H1 (cell line): ENCODE measurements around the gene SOCS3. TPM values are rescaled to one million over a fixed set of nuclear protein-coding genes. Genes with fewer than 3 reads are reported as not detected.

Experiments used
- CTCF ChIA-PET: fragments of 300-600 bp; sonication (Branson Sonifier 250); formaldehyde crosslinking; loops from one replicate; lab custom pipeline; 2021; ENCODE audit not compliant: partially characterized antibody; lab: Charles Lee
- POLR2A ChIA-PET: fragments of 300-600 bp; sonication (Branson Sonifier 250); formaldehyde crosslinking; loops from one replicate; lab custom pipeline; 2021; ENCODE audit warnings: inconsistent platforms; ENCODE audit not compliant: partially characterized antibody; lab: Charles Lee
- DNase-seq, 2 experiments: peaks; one replicate each; pipeline versions ENCODE4 v3.0.0 to v3.0.0-alpha.2; 2010 to 2022; ENCODE audit warnings: low spot score in 2 of 2, low read depth in 1 of 2, mixed read lengths in 1 of 2
- FAIRE-seq: peaks from 2 replicates; lab custom pipeline; 2011; peaks lifted over from hg19 to GRCh38; lab: Jason Lieb, UNC
- H2AFZ ChIP-seq: 2 replicates; pipeline ENCODE4 v1.8.1; 2012; ENCODE audit warnings: low read length, inconsistent platforms
- H2AK5ac ChIP-seq: 2 replicates; pipeline ENCODE4 v1.6.1; 2013; ENCODE audit warnings: low read depth, low read length
- H2BK120ac ChIP-seq: replicated peaks from 2 replicates; pipeline ENCODE3; 2013; ENCODE audit warnings: low read depth, low read length, inconsistent platforms
- H2BK12ac ChIP-seq: 2 replicates; pipeline ENCODE4 v1.6.1; 2013; ENCODE audit warnings: low read depth, low read length
- H2BK15ac ChIP-seq: 2 replicates; pipeline ENCODE4 v1.6.1; 2013; ENCODE audit warnings: low read length
- H2BK20ac ChIP-seq: 2 replicates; pipeline ENCODE4 v1.6.1; 2013; ENCODE audit warnings: low read length
- H2BK5ac ChIP-seq: 2 replicates; pipeline ENCODE4 v1.6.1; 2013; ENCODE audit warnings: low read depth, low read length
- H3K14ac ChIP-seq: 2 replicates; pipeline ENCODE4 v1.6.1; 2013; ENCODE audit warnings: inconsistent platforms; ENCODE audit not compliant: insufficient read length
- H3K18ac ChIP-seq: 2 replicates; pipeline ENCODE4 v1.6.1; 2013; ENCODE audit warnings: low read length; ENCODE audit errors: extremely low read depth
- H3K23ac ChIP-seq: 2 replicates; pipeline ENCODE4 v1.6.1; 2013; ENCODE audit warnings: inconsistent platforms; ENCODE audit not compliant: insufficient read length
- H3K23me2 ChIP-seq: 2 replicates; pipeline ENCODE4 v1.6.1; 2013; ENCODE audit warnings: low read depth, low read length
- H3K27ac ChIP-seq: 2 replicates; pipeline ENCODE4 v1.6.1; 2011; ENCODE audit warnings: low read depth, low read length, inconsistent platforms
- H3K27me3 ChIP-seq, 4 experiments: replicated peaks in 1 of 4; 1 replicate in 1 of 4; 2 replicates in 3 of 4; pipeline versions ENCODE4 v1.6.1 to v1.8.1; 2011 to 2013; ENCODE audit warnings: low read length in 3 of 4, mild to moderate bottlenecking in 3 of 4, inconsistent platforms in 2 of 4, mixed read lengths in 2 of 4, moderate library complexity in 1 of 4; ENCODE audit not compliant: control insufficient read depth in 3 of 4, insufficient read depth in 3 of 4; ENCODE audit errors: extremely low read depth in 1 of 4
- H3K36me3 ChIP-seq, 4 experiments: 2 replicates each; pipeline versions ENCODE4 v1.6.1 to v1.8.1; 2011 to 2013; ENCODE audit warnings: mild to moderate bottlenecking in 4 of 4, low read length in 3 of 4, moderate library complexity in 2 of 4, control low read depth in 1 of 4, inconsistent platforms in 1 of 4; ENCODE audit not compliant: insufficient read depth in 4 of 4, control insufficient read depth in 2 of 4
- H3K4ac ChIP-seq: replicated peaks from 2 replicates; pipeline ENCODE3; 2013; ENCODE audit warnings: low read length, low read depth, mixed read lengths, inconsistent platforms; ENCODE audit not compliant: insufficient read length
- H3K4me1 ChIP-seq, 4 experiments: replicated peaks in 1 of 4; 1 replicate in 1 of 4; 2 replicates in 3 of 4; pipeline versions ENCODE4 v1.6.1 to v1.8.1; 2011 to 2013; ENCODE audit warnings: low read length in 3 of 4, inconsistent platforms in 2 of 4, mixed read lengths in 1 of 4; ENCODE audit not compliant: insufficient read depth in 4 of 4, control insufficient read depth in 3 of 4
- H3K4me2 ChIP-seq, 2 experiments: 2 replicates each; pipeline versions ENCODE4 v1.6.1 to v1.8.1; 2011 to 2013; ENCODE audit warnings: low read depth in 2 of 2, low read length in 2 of 2, control low read depth in 1 of 2, inconsistent platforms in 1 of 2, mild to moderate bottlenecking in 1 of 2; ENCODE audit not compliant: insufficient read depth in 1 of 2
- H3K4me3 ChIP-seq, 4 experiments: fragments of 200-600, 300-600 bp in 1 of 4; sonication (generic), shearing (Covaris generic), sonication (Bioruptor Twin) in 1 of 4; 2 replicates each; pipeline versions ENCODE4 v1.5.1 to v1.8.1; 2011 to 2016; ENCODE audit warnings: low read length in 4 of 4, low read depth in 3 of 4, control low read depth in 2 of 4, inconsistent platforms in 2 of 4, mild to moderate bottlenecking in 2 of 4, mixed read lengths in 1 of 4, moderate library complexity in 1 of 4; ENCODE audit not compliant: insufficient read depth in 2 of 4; ENCODE audit errors: extremely low read depth in 1 of 4
- H3K56ac ChIP-seq: replicated peaks from 2 replicates; pipeline ENCODE3; 2013; ENCODE audit warnings: low read depth, mild to moderate bottlenecking, mixed read lengths, low read length, inconsistent platforms; ENCODE audit not compliant: insufficient read length
- H3K79me1 ChIP-seq: 2 replicates; pipeline ENCODE4 v1.6.1; 2013; ENCODE audit warnings: low read depth, low read length, control low read depth
- H3K79me2 ChIP-seq, 2 experiments: 2 replicates each; pipeline versions ENCODE4 v1.6.1 to v1.8.1; 2012 to 2013; ENCODE audit warnings: low read length in 2 of 2, mild to moderate bottlenecking in 2 of 2, inconsistent platforms in 1 of 2; ENCODE audit not compliant: insufficient read depth in 2 of 2, control insufficient read depth in 1 of 2
- H3K9ac ChIP-seq, 4 experiments: replicated peaks in 1 of 4; 1 replicate in 1 of 4; 2 replicates in 3 of 4; pipeline versions ENCODE4 v1.6.1 to v1.8.1; 2011 to 2013; ENCODE audit warnings: low read depth in 3 of 4, low read length in 3 of 4, control low read depth in 2 of 4, mild to moderate bottlenecking in 2 of 4, moderate library complexity in 2 of 4, inconsistent platforms in 1 of 4; ENCODE audit errors: extremely low read depth in 1 of 4
- H3K9me3 ChIP-seq, 2 experiments: 2 replicates each; pipeline versions ENCODE4 v1.6.1 to v1.8.1; 2012 to 2013; ENCODE audit warnings: mild to moderate bottlenecking in 2 of 2, moderate library complexity in 2 of 2, control low read depth in 1 of 2, inconsistent platforms in 1 of 2, low read depth in 1 of 2, low read length in 1 of 2, mixed read lengths in 1 of 2; ENCODE audit not compliant: insufficient read depth in 2 of 2
- H4K20me1 ChIP-seq, 2 experiments: replicated peaks in 1 of 2; 2 replicates each; pipeline versions ENCODE3 to v1.8.1; 2011 to 2013; ENCODE audit warnings: inconsistent platforms in 2 of 2, low read length in 2 of 2, mild to moderate bottlenecking in 1 of 2; ENCODE audit not compliant: insufficient read depth in 2 of 2, control insufficient read depth in 1 of 2
- H4K5ac ChIP-seq: 2 replicates; pipeline ENCODE4 v1.6.1; 2013; ENCODE audit warnings: low read length, low read depth, mixed read lengths, inconsistent platforms; ENCODE audit not compliant: insufficient read length
- H4K8ac ChIP-seq: 2 replicates; pipeline ENCODE4 v1.8.0; 2013; ENCODE audit warnings: mild to moderate bottlenecking, moderate library complexity, low read length, inconsistent platforms; ENCODE audit not compliant: insufficient read depth; ENCODE audit errors: extremely low read depth
- H4K91ac ChIP-seq: replicated peaks from 2 replicates; pipeline ENCODE3; 2013; ENCODE audit warnings: low read length, mixed read lengths, inconsistent platforms; ENCODE audit not compliant: insufficient read length
- BACH1 ChIP-seq: IDR thresholded peaks from 2 replicates; pipeline ENCODE4 v1.6.1; 2012; ENCODE audit warnings: low read length, improper control_type of control experiment
- BRCA1 ChIP-seq: IDR thresholded peaks from 2 replicates; pipeline ENCODE4 v1.6.1; 2012; ENCODE audit warnings: low read depth, low read length, improper control_type of control experiment
- CBX8 ChIP-seq: fragments of 300-800, 300-1000 bp; sonication (generic); IDR thresholded peaks from 2 replicates; pipeline ENCODE4 v1.7.1; 2016; ENCODE audit warnings: low read depth, low read length, borderline replicate concordance
- CHD1 ChIP-seq: IDR thresholded peaks from 2 replicates; pipeline ENCODE4 v1.6.1; 2012; ENCODE audit warnings: low read depth, low read length, improper control_type of control experiment
- JUND ChIP-seq: IDR thresholded peaks from 2 replicates; pipeline ENCODE4 v1.6.1; 2011; ENCODE audit warnings: mild to moderate bottlenecking, improper control_type of control experiment, low read length
- TBP ChIP-seq: IDR thresholded peaks from 2 replicates; pipeline ENCODE4 v1.6.1; 2011; ENCODE audit warnings: low read depth, low read length, improper control_type of control experiment
- TEAD4 ChIP-seq: IDR thresholded peaks from 2 replicates; pipeline ENCODE4 v1.6.1; 2012; ENCODE audit warnings: low read depth, low read length, inconsistent platforms, mixed read lengths
- WGBS, 2 experiments: shearing (Covaris generic) in 1 of 2; methylation state at CpG; one replicate each; pipeline versions ENCODE4 v1.1.6 to v1.1.7; 2013 to 2015; ENCODE audit warnings: low lambda C conversion rate in 2 of 2, mixed read lengths in 2 of 2, inconsistent platforms in 1 of 2, low coverage in 1 of 2, missing lambda C conversion rate in 1 of 2; ENCODE audit not compliant: insufficient replicate concordance in 2 of 2, insufficient coverage in 1 of 2, insufficient read length in 1 of 2; ENCODE audit errors: extremely low coverage in 1 of 2, missing lambda C conversion rate in 1 of 2; 5-methylcytosine and 5-hydroxymethylcytosine counted together
- polyA plus RNA-seq, 7 experiments: library from polyadenylated mRNA; depleted of rRNA in 3 of 7; stranded (reverse) in 5 of 7; unstranded in 2 of 7; fragments of >200 nt in 5 of 7; fragments of 200-250 nt in 2 of 7; gene quantifications; 1 replicate in 5 of 7; 2 replicates in 1 of 7; 4 replicates in 1 of 7; pipeline versions ENCODE4 v1.2.1 to v1.2.3, GENCODE V29; 2011 to 2013; ENCODE audit warnings: missing spikeins in 2 of 7, mixed read lengths in 2 of 7
- total RNA-seq: library from RNA; stranded (reverse); fragmentation: NEBNext Ultra II Directional; extraction: Animal tissue kit (Norgen Biotek cat#: 25700); gene quantifications from 2 replicates; pipeline ENCODE4 v1.2.1, GENCODE V29; 2021

The SOCS3 gene
- total and polyA plus RNA-seq, 2 of the 8 experiments (the other 6 are each of a cell fraction or from before 2014, with no cell fraction given): 10.1 to 47.9 TPM

GRCh38 chr17:78399028-78399692, 39.3 kb upstream of the SOCS3 start:
- Histone ChIP-seq H4K5ac (no peak overlapping the region), H2AFZ (no peak overlapping the region), H3K23ac (no peak overlapping the region), H3K27ac (no peak overlapping the region), H3K9ac (no peak overlapping the region), H2BK15ac (no peak overlapping the region), H4K20me1 (peaks cover 14 to 32% of the 10 kb centered on the region in 2 experiments), H2AK5ac (no peak overlapping the region), H3K4ac (no peak overlapping the region), H3K18ac (no peak overlapping the region), H2BK120ac (no peak overlapping the region), H3K79me2 (peaks cover 0 to 58% of the 10 kb centered on the region in 2 experiments; a peak in 3 of 4 replicates), H3K79me1 (peaks cover 8% of the 10 kb centered on the region; the same call in 1 of the 2 replicates), H4K8ac (no peak overlapping the region), H3K4me1 (no peaks in the 10 kb centered on the region), H2BK5ac (no peak overlapping the region), H3K9me3 (no peaks in the 10 kb centered on the region), H2BK12ac (no peak overlapping the region), H3K4me2 (no peak overlapping the region), H2BK20ac (no peak overlapping the region), H3K27me3 (no peaks in the 10 kb centered on the region), H3K36me3 (peaks cover 36 to 69% (median 63%) of the 10 kb centered on the region in 4 experiments), H3K14ac (no peak overlapping the region), H3K4me3 (no peak overlapping the region), H4K91ac (no peak overlapping the region), H3K56ac (no peak overlapping the region), H3K23me2 (no peaks in the 10 kb centered on the region)
- DNase-seq (no peak), FAIRE-seq (no peak)
- TF ChIP-seq TEAD4 (no peak), BRCA1 (no peak), TBP (no peak), CHD1 (no peak), CBX8 (no peak), BACH1 (no peak), JUND (no peak)
- ChIA-PET CTCF (interaction anchor here (0.9 to 3.0 kb wide), 4 partner anchors 21 to 81 kb away, joined by 3 to 15 read pairs (median 3); no protein-coding TSS in a partner anchor), POLR2A (no interaction called here)
- WGBS, 2 experiments: 93% methylated on average over 28 of the region's 28 CpGs; no CpG with 5 or more reads in 1 of the 2 experiments
